ENCODE data around the gene GPR39. TPM values are rescaled to one million over a fixed set of nuclear protein-coding genes. Genes with fewer than 3 reads are reported as not detected.

Gene GPR39
- total and polyA plus RNA-seq, 4 donors, result 0.23 to 0.42 TPM; not detected in 2

- WGBS, 2 donors, result 73 to 80% methylated on average over 3 of the region's 3 CpGs
- ATAC-seq (ENCODE audit: low FRiP score), result no peak
- intact Hi-C loops (cut with DNase I), result no loop called here
- DNase-seq, result no peak
- Histone ChIP-seq H3K9me3 (ENCODE audit: control insufficient read depth, low read length) (no peaks in the 10 kb centered on the region), H3K27me3 (ENCODE audit: control insufficient read depth in 1 of 2, insufficient read depth in 2 of 2, low read length in 1 of 2) (no peaks in the 10 kb centered on the region), H3K36me3 (ENCODE audit: control insufficient read depth in 1 of 2, insufficient read depth in 2 of 2, low read length in 1 of 2) (no peaks in the 10 kb centered on the region), H3K4me1 (ENCODE audit: control insufficient read depth in 1 of 2, insufficient read depth in 2 of 2, low read length in 2 of 2) (no peaks in the 10 kb centered on the region), H3K27ac (ENCODE audit: low read depth in 1 of 2, low read length in 2 of 2) (no peak overlapping the region), H3K4me3 (ENCODE audit: low read length in 2 of 2) (no peak overlapping the region)
Measured at GRCh38 chr2:132627536-132627935, 210.9 kb downstream of the GPR39 start.

GRCh38 chr2:132632000-132632649 lies 215.5 kb downstream of the GPR39 start:
- Histone ChIP-seq H3K27ac (ENCODE audit: low read depth in 1 of 2, low read length in 2 of 2) (no peak overlapping the region), H3K27me3 (ENCODE audit: control insufficient read depth in 1 of 2, insufficient read depth in 2 of 2, low read length in 1 of 2) (no peaks in the 10 kb centered on the region), H3K4me1 (ENCODE audit: control insufficient read depth in 1 of 2, insufficient read depth in 2 of 2, low read length in 2 of 2) (no peaks in the 10 kb centered on the region), H3K4me3 (ENCODE audit: low read length in 2 of 2) (no peak overlapping the region), H3K36me3 (ENCODE audit: control insufficient read depth in 1 of 2, insufficient read depth in 2 of 2, low read length in 1 of 2) (no peaks in the 10 kb centered on the region), H3K9me3 (ENCODE audit: control insufficient read depth, low read length) (no peaks in the 10 kb centered on the region)
- ATAC-seq (ENCODE audit: low FRiP score), result no peak
- no peak for DNase-seq
- intact Hi-C loops (cut with DNase I), result no loop called here
- 51 to 54% methylated on average over 6 of the region's 6 CpGs for WGBS, 2 donors

- H3K4me3 ChIP-seq (ENCODE audit: low read length in 2 of 2), result no peak overlapping the region
- H3K36me3 ChIP-seq (ENCODE audit: control insufficient read depth in 1 of 2, insufficient read depth in 2 of 2, low read length in 1 of 2), result no peaks in the 10 kb centered on the region
- DNase-seq (no peak), ATAC-seq (ENCODE audit: low FRiP score) (no peak)
- intact Hi-C loops (cut with DNase I), result no loop called here
- 96% methylated on average over 2 of the region's 2 CpGs for WGBS, 2 donors
- no peaks in the 10 kb centered on the region for H3K9me3 ChIP-seq (ENCODE audit: control insufficient read depth, low read length)
- no peak overlapping the region for H3K27ac ChIP-seq (ENCODE audit: low read depth in 1 of 2, low read length in 2 of 2)
- no peaks in the 10 kb centered on the region for H3K27me3 ChIP-seq (ENCODE audit: control insufficient read depth in 1 of 2, insufficient read depth in 2 of 2, low read length in 1 of 2)
- H3K4me1 ChIP-seq (ENCODE audit: control insufficient read depth in 1 of 2, insufficient read depth in 2 of 2, low read length in 2 of 2), result no peaks in the 10 kb centered on the region
Measured at GRCh38 chr2:132633635-132634034, 217.0 kb downstream of the GPR39 start.

- Histone ChIP-seq H3K36me3 (ENCODE audit: control insufficient read depth in 1 of 2, insufficient read depth in 2 of 2, low read length in 1 of 2) (no peaks in the 10 kb centered on the region), H3K27ac (ENCODE audit: low read depth in 1 of 2, low read length in 2 of 2) (no peak overlapping the region), H3K4me1 (ENCODE audit: control insufficient read depth in 1 of 2, insufficient read depth in 2 of 2, low read length in 2 of 2) (no peaks in the 10 kb centered on the region), H3K4me3 (ENCODE audit: low read length in 2 of 2) (no peak overlapping the region), H3K9me3 (ENCODE audit: control insufficient read depth, low read length) (no peaks in the 10 kb centered on the region), H3K27me3 (ENCODE audit: control insufficient read depth in 1 of 2, insufficient read depth in 2 of 2, low read length in 1 of 2) (no peaks in the 10 kb centered on the region)
- no peak for DNase-seq
- WGBS, 2 donors, result 11 to 27% methylated on average over 1 of the region's 1 CpG
- intact Hi-C loops (cut with DNase I), result no loop called here
- ATAC-seq (ENCODE audit: low FRiP score), result no peak
Measured at GRCh38 chr2:132636346-132636745, 219.7 kb downstream of the GPR39 start.

- no peaks in the 10 kb centered on the region for H3K9me3 ChIP-seq (ENCODE audit: control insufficient read depth, low read length)
- no peaks in the 10 kb centered on the region for H3K36me3 ChIP-seq (ENCODE audit: control insufficient read depth in 1 of 2, insufficient read depth in 2 of 2, low read length in 1 of 2)
- H3K4me1 ChIP-seq (ENCODE audit: control insufficient read depth in 1 of 2, insufficient read depth in 2 of 2, low read length in 2 of 2), result no peaks in the 10 kb centered on the region
- ATAC-seq (ENCODE audit: low FRiP score), result no peak
- no peak overlapping the region for H3K4me3 ChIP-seq (ENCODE audit: low read length in 2 of 2)
- no peaks in the 10 kb centered on the region for H3K27me3 ChIP-seq (ENCODE audit: control insufficient read depth in 1 of 2, insufficient read depth in 2 of 2, low read length in 1 of 2)
- 68 to 69% methylated on average over 5 of the region's 5 CpGs for WGBS, 2 donors
- H3K27ac ChIP-seq (ENCODE audit: low read depth in 1 of 2, low read length in 2 of 2), result no peak overlapping the region
- no peak for DNase-seq
- intact Hi-C loops (cut with DNase I), result no loop called here
Measured at GRCh38 chr2:132638313-132639040, 221.9 kb downstream of the GPR39 start.

- Histone ChIP-seq H3K36me3 (ENCODE audit: control insufficient read depth in 1 of 2, insufficient read depth in 2 of 2, low read length in 1 of 2) (no peaks in the 10 kb centered on the region), H3K27ac (ENCODE audit: low read depth in 1 of 2, low read length in 2 of 2) (no peak overlapping the region), H3K9me3 (ENCODE audit: control insufficient read depth, low read length) (no peaks in the 10 kb centered on the region), H3K4me3 (ENCODE audit: low read length in 2 of 2) (no peak overlapping the region), H3K27me3 (ENCODE audit: control insufficient read depth in 1 of 2, insufficient read depth in 2 of 2, low read length in 1 of 2) (no peaks in the 10 kb centered on the region), H3K4me1 (ENCODE audit: control insufficient read depth in 1 of 2, insufficient read depth in 2 of 2, low read length in 2 of 2) (no peaks in the 10 kb centered on the region)
- no peak for ATAC-seq (ENCODE audit: low FRiP score)
- no peak for DNase-seq
- intact Hi-C loops (cut with DNase I), result no loop called here
Measured at GRCh38 chr2:132640116-132640515, 223.5 kb downstream of the GPR39 start.

- no peaks in the 10 kb centered on the region for H3K9me3 ChIP-seq (ENCODE audit: control insufficient read depth, low read length)
- intact Hi-C loops (cut with DNase I), result no loop called here
- ATAC-seq (ENCODE audit: low FRiP score), result no peak
- H3K4me1 ChIP-seq (ENCODE audit: control insufficient read depth in 1 of 2, insufficient read depth in 2 of 2, low read length in 2 of 2), result no peaks in the 10 kb centered on the region
- no peaks in the 10 kb centered on the region for H3K36me3 ChIP-seq (ENCODE audit: control insufficient read depth in 1 of 2, insufficient read depth in 2 of 2, low read length in 1 of 2)
- no peak for DNase-seq
- H3K27ac ChIP-seq (ENCODE audit: low read depth in 1 of 2, low read length in 2 of 2), result no peak overlapping the region
- no peaks in the 10 kb centered on the region for H3K27me3 ChIP-seq (ENCODE audit: control insufficient read depth in 1 of 2, insufficient read depth in 2 of 2, low read length in 1 of 2)
- no peak overlapping the region for H3K4me3 ChIP-seq (ENCODE audit: low read length in 2 of 2)
Measured at GRCh38 chr2:132641819-132642218, 225.2 kb downstream of the GPR39 start.

GRCh38 chr2:132642415-132642814 lies 225.8 kb downstream of the GPR39 start:
- Histone ChIP-seq H3K9me3 (ENCODE audit: control insufficient read depth, low read length) (peaks cover 2% of the 10 kb centered on the region), H3K4me1 (ENCODE audit: control insufficient read depth in 1 of 2, insufficient read depth in 2 of 2, low read length in 2 of 2) (no peaks in the 10 kb centered on the region), H3K27me3 (ENCODE audit: control insufficient read depth in 1 of 2, insufficient read depth in 2 of 2, low read length in 1 of 2) (no peaks in the 10 kb centered on the region), H3K4me3 (ENCODE audit: low read length in 2 of 2) (no peak overlapping the region), H3K27ac (ENCODE audit: low read depth in 1 of 2, low read length in 2 of 2) (no peak overlapping the region), H3K36me3 (ENCODE audit: control insufficient read depth in 1 of 2, insufficient read depth in 2 of 2, low read length in 1 of 2) (no peaks in the 10 kb centered on the region)
- ATAC-seq (ENCODE audit: low FRiP score) (no peak), DNase-seq (no peak)
- intact Hi-C loops (cut with DNase I), result no loop called here
- 77 to 82% methylated on average over 2 of the region's 2 CpGs for WGBS, 2 donors

- 60 to 71% methylated on average over 35 of the region's 35 CpGs for WGBS, 2 donors
- no peaks in the 10 kb centered on the region for H3K4me1 ChIP-seq (ENCODE audit: control insufficient read depth in 1 of 2, insufficient read depth in 2 of 2, low read length in 2 of 2)
- DNase-seq, result no peak
- no peak for ATAC-seq (ENCODE audit: low FRiP score)
- intact Hi-C loops (cut with DNase I), result no loop called here
- no peak overlapping the region for H3K4me3 ChIP-seq (ENCODE audit: low read length in 2 of 2)
- peaks cover 2% of the 10 kb centered on the region for H3K9me3 ChIP-seq (ENCODE audit: control insufficient read depth, low read length)
- no peaks in the 10 kb centered on the region for H3K27me3 ChIP-seq (ENCODE audit: control insufficient read depth in 1 of 2, insufficient read depth in 2 of 2, low read length in 1 of 2)
- H3K36me3 ChIP-seq (ENCODE audit: control insufficient read depth in 1 of 2, insufficient read depth in 2 of 2, low read length in 1 of 2), result no peaks in the 10 kb centered on the region
- no peak overlapping the region for H3K27ac ChIP-seq (ENCODE audit: low read depth in 1 of 2, low read length in 2 of 2)
Measured at GRCh38 chr2:132645176-132645575, 228.6 kb downstream of the GPR39 start.

Data from aorta (tissue), 5 donors.